K562 (cell line): ENCODE results near the gene PIP5KL1. TPM values are rescaled to one million over a fixed set of nuclear protein-coding genes. Genes with fewer than 3 reads are reported as not detected.

Experiments used
- CHD1 ChIP-seq: fragments of 200-600 bp; sonication (generic); IDR thresholded peaks from one replicate; pipeline ENCODE4 v1.6.1; 2012; ENCODE audit warnings: mild to moderate bottlenecking, moderate library complexity, low read length, inconsistent platforms
- CTBP1 ChIP-seq: fragments of 450-650 bp; IDR thresholded peaks from 2 replicates; pipeline ENCODE4 v1.6.1; 2016; ENCODE audit warnings: borderline replicate concordance
- CXXC5 ChIP-seq: fragments of 250-450 bp; sonication (Bioruptor Pico); IDR thresholded peaks from 2 replicates; pipeline ENCODE4 v1.8.0; 2022; ENCODE audit warnings: inconsistent platforms, mild to moderate bottlenecking, moderate library complexity
- DPF2 ChIP-seq: fragments of 450-650 bp; IDR thresholded peaks from 2 replicates; pipeline ENCODE4 v1.6.1; 2016
- ETV6 ChIP-seq, 3 experiments: fragments of 150-350 bp in 1 of 3; sonication (generic) in 1 of 3; formaldehyde crosslinking in 1 of 3; IDR thresholded peaks; 2 replicates each; pipeline versions ENCODE4 v1.6.1 to v1.8.0; 2014 to 2022; ENCODE audit warnings: borderline replicate concordance in 2 of 3, low read depth in 2 of 3, antibody characterized with exemption in 1 of 3, low read length in 1 of 3, mild to moderate bottlenecking in 1 of 3, missing genetic modification reagents in 1 of 3
- GABPB1 ChIP-seq: sonication (generic); formaldehyde crosslinking; IDR thresholded peaks from 2 replicates; pipeline ENCODE4 v1.8.0; 2022; ENCODE audit warnings: mild to moderate bottlenecking, missing genetic modification reagents
- GATA2 ChIP-seq: sonication (generic); formaldehyde crosslinking; IDR thresholded peaks from 2 replicates; pipeline ENCODE4 v1.4.0; 2020; ENCODE audit warnings: mild to moderate bottlenecking, missing genetic modification reagents
- GTF2E2 ChIP-seq: fragments of 200-800 bp; sonication (Bioruptor generic); IDR thresholded peaks from 2 replicates; pipeline ENCODE4 v1.6.1; 2016; ENCODE audit warnings: missing genetic modification characterization, missing compliant biosample characterization
- HNRNPLL ChIP-seq: fragments of 200-400 bp; formaldehyde crosslinking; IDR thresholded peaks from 2 replicates; pipeline ENCODE4 v1.6.1; 2017; ENCODE audit warnings: low read length, low read depth, mild to moderate bottlenecking; ENCODE audit not compliant: poor library complexity, severe bottlenecking
- KAT2B ChIP-seq: IDR thresholded peaks from one replicate; pipeline ENCODE4 v1.6.1; 2012; ENCODE audit warnings: low read depth, mild to moderate bottlenecking, control low read depth, inconsistent platforms, low read length, moderate library complexity
- NEUROD1 ChIP-seq: fragments of 150-350 bp; IDR thresholded peaks from 2 replicates; pipeline ENCODE4 v1.6.1; 2014; ENCODE audit warnings: borderline replicate concordance, low read length, low read depth; ENCODE audit not compliant: partially characterized antibody
- OTX1 ChIP-seq: fragments of 450-650 bp; formaldehyde crosslinking; IDR thresholded peaks from 2 replicates; pipeline ENCODE4 v1.4.0; 2022; ENCODE audit warnings: mild to moderate bottlenecking
- PHF20 ChIP-seq: fragments of 450-650 bp; IDR thresholded peaks from 2 replicates; pipeline ENCODE4 v1.6.1; 2018; ENCODE audit not compliant: partially characterized antibody
- SAP30 ChIP-seq: fragments of 200-600 bp; sonication (generic); IDR thresholded peaks from 2 replicates; pipeline ENCODE4 v1.6.1; 2012; ENCODE audit warnings: borderline replicate concordance, low read depth, mild to moderate bottlenecking, moderate library complexity, low read length, control low read depth, inconsistent platforms; ENCODE audit not compliant: insufficient read depth, poor library complexity, severe bottlenecking
- TBP ChIP-seq: optimal IDR thresholded peaks from 2 replicates; pipeline ENCODE3; 2011; ENCODE audit warnings: low read depth, low read length, improper control_type of control experiment
- ZFP36 ChIP-seq: fragments of 150-350 bp; IDR thresholded peaks from 2 replicates; pipeline ENCODE4 v1.6.1; 2018; ENCODE audit warnings: low read length, low read depth; ENCODE audit not compliant: partially characterized antibody
- ZFPM2 ChIP-seq: fragments of 250-450 bp; sonication (Bioruptor Pico); IDR thresholded peaks from 2 replicates; pipeline ENCODE4 v1.5.1; 2022; ENCODE audit warnings: mild to moderate bottlenecking
- ZKSCAN3 ChIP-seq: fragments of 250-450 bp; sonication (Bioruptor Pico); IDR thresholded peaks from 2 replicates; pipeline ENCODE4 v1.4.0; 2020
- ZNF316 ChIP-seq: fragments of 450-650 bp; IDR thresholded peaks from 2 replicates; pipeline ENCODE4 v1.6.1; 2016
- ZNF324 ChIP-seq: fragments of 250-450 bp; sonication (Bioruptor Pico); IDR thresholded peaks from 2 replicates; pipeline ENCODE4 v1.4.0; 2020; ENCODE audit warnings: mild to moderate bottlenecking
- ZNF551 ChIP-seq: fragments of 250-450 bp; sonication (Bioruptor Pico); IDR thresholded peaks from 2 replicates; pipeline ENCODE4 v1.5.0; 2021; ENCODE audit warnings: mild to moderate bottlenecking, moderate library complexity
- ZNF609 ChIP-seq: sonication (generic); formaldehyde crosslinking; IDR thresholded peaks from 2 replicates; pipeline ENCODE4 v1.8.1; 2023; ENCODE audit warnings: missing genetic modification reagents, mild to moderate bottlenecking, borderline replicate concordance
- ZNF668 ChIP-seq: fragments of 250-450 bp; sonication (Bioruptor Pico); IDR thresholded peaks from 2 replicates; pipeline ENCODE4 v1.8.0; 2022; ENCODE audit warnings: mild to moderate bottlenecking, inconsistent platforms
- polyA plus RNA-seq, 8 experiments: library from polyadenylated mRNA; depleted of rRNA in 4 of 8; stranded (reverse) in 5 of 8; unstranded in 3 of 8; fragments of >200 nt; fragmentation: Nextera tagmentation in 2 of 8; fragmentation: Illumina TruSeq in 1 of 8; extraction: Ambion mirVana in 2 of 8; extraction: Trizol in 1 of 8; gene quantifications; 2 replicates each; pipeline versions ENCODE4 v1.2.1 to v1.2.3, GENCODE V29; 2011 to 2014; ENCODE audit warnings: inconsistent platforms in 1 of 8, missing spikeins in 1 of 8
- total RNA-seq, 7 experiments: library from RNA; depleted of rRNA in 6 of 7; stranded (reverse); fragments of >200 nt in 6 of 7; fragmentation: Illumina TruSeq in 2 of 7; extraction: Trizol in 2 of 7; gene quantifications; 2 replicates each; pipeline versions ENCODE4 v1.2.1 to v1.2.3, GENCODE V29; 2011 to 2021; ENCODE audit warnings: low replicate concordance in 1 of 7
- TF ChIP-seq, protein P1 (sequence below): sonication (generic); formaldehyde crosslinking; IDR thresholded peaks from 2 replicates; pipeline ENCODE4 v1.8.1; 2022; ENCODE audit warnings: missing genetic modification reagents

Gene PIP5KL1
- total and polyA plus RNA-seq, 9 of the 15 experiments (the other 6 are each of a cell fraction or from before 2014, with no cell fraction given) = 0.18 to 4.8 (median 1.2) TPM

DNA sequence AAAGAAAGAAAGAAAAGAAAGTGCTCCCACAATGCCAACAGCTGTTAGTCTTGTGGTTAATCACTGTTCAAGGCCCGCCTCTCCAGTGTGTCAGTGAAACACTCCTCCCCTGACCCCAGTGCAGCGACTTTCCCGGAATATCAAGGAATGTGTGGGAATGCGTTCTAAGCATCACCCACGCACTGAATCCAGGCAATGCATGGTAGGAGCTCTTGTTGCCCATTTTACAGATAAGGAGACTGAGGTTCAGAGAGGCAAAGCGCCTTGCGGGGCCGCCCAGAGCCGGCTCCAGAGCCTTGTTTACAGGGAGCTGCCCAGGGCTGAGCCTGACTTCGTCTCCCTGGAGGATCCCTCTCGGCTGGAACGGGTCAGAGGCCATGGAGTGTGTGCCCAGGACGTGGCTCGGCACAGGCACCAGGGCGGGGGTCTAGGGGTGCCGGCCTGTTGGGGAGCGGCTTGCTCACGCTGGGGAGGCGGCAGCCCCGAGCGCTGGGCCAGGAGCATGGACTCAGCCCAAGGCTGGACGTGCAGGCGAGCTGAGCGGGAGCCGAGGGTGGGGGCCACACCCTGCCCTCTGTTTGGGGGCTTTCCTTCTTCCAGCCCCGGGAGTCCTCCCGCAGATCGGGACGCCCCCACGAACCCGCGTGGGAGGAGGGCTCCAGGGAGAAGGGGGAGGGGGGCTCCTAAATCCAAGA, 32.0 kb downstream of the PIP5KL1 start (continued):
- no peak for TF ChIP-seq HNRNPLL
- TF ChIP-seq OTX1 (CRISPR knock-in tag) = no peak
- peak; percentile 34 for TF ChIP-seq TBP
- TF ChIP-seq CTBP1 = peak; percentile 21; the same call in 1 of the 2 replicates
- no peak for TF ChIP-seq ZFPM2 (CRISPR knock-in tag)
- peak; percentile 15; the same call in 1 of the 2 replicates for TF ChIP-seq DPF2
- TF ChIP-seq ZKSCAN3 = no peak
- TF ChIP-seq GTF2E2 = no peak
- TF ChIP-seq SAP30 = no peak
- TF ChIP-seq ETV6 (IDR thresholded peaks at IDR 0.05; ENCODE audit: borderline replicate concordance in 1 of 2, low read depth in 2 of 2, low read length in 1 of 2) = no peak
- TF ChIP-seq ETV6 (CRISPR knock-in tag; IDR thresholded peaks at IDR 0.05; ENCODE audit: borderline replicate concordance) = no peak
- peak; percentile 69 for TF ChIP-seq PHF20
- TF ChIP-seq CHD1 = no peak
- no peak for TF ChIP-seq ZFP36
- TF ChIP-seq ZNF324 (CRISPR knock-in tag) = no peak
- TF ChIP-seq KAT2B = no peak
- no peak for TF ChIP-seq ZNF668 (CRISPR knock-in tag)
- TF ChIP-seq, protein P1, sequence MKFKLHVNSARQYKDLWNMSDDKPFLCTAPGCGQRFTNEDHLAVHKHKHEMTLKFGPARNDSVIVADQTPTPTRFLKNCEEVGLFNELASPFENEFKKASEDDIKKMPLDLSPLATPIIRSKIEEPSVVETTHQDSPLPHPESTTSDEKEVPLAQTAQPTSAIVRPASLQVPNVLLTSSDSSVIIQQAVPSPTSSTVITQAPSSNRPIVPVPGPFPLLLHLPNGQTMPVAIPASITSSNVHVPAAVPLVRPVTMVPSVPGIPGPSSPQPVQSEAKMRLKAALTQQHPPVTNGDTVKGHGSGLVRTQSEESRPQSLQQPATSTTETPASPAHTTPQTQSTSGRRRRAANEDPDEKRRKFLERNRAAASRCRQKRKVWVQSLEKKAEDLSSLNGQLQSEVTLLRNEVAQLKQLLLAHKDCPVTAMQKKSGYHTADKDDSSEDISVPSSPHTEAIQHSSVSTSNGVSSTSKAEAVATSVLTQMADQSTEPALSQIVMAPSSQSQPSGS (CRISPR knock-in tag) = no peak
- no peak for TF ChIP-seq NEUROD1
- no peak for TF ChIP-seq GATA2 (CRISPR knock-in tag)
- TF ChIP-seq ZNF316 = peak; percentile 46
- TF ChIP-seq CXXC5 (CRISPR knock-in tag) = peak; percentile 40; the same call in 1 of the 2 replicates
- TF ChIP-seq ZNF551 (CRISPR knock-in tag) = no peak
- TF ChIP-seq ZNF609 (CRISPR knock-in tag) = no peak
- TF ChIP-seq GABPB1 (CRISPR knock-in tag) = peak; percentile 37; the same call in 1 of the 2 replicates
